HG02571 (cell line): ENCODE results near the gene TMEM184C.
A peak's percentile ranks its signal among the peaks of the same experiment; 100 is the strongest.

Experiments
- ATAC-seq: cut with Tn5 transposase; IDR thresholded peaks from one replicate; pipeline ENCODE4 v1.9.1; 2021; ENCODE audit warnings: mild to moderate bottlenecking, moderate library complexity; ENCODE audit not compliant: unreplicated experiment

The TMEM184C gene

DNA sequence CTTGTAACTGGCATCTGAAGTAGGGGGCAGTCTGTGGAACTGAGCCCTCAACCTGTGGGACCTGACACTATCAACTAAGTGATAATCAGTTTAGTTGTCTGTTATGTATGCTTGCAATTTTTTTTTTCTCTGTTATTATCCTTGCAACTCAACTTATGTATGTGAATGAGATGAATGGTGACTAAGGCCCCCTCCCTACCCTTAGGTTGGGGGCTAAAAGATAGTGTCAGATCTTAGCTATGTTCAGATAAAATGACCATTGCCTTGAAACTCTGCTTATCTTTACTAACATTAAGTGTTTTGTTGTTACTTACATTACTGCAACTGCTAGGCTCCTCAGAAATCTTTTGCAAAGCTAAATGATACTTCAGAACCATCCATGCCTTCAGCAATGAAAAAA is 31.5 kb downstream of the TMEM184C start:
- ATAC-seq, result no peak

DNA sequence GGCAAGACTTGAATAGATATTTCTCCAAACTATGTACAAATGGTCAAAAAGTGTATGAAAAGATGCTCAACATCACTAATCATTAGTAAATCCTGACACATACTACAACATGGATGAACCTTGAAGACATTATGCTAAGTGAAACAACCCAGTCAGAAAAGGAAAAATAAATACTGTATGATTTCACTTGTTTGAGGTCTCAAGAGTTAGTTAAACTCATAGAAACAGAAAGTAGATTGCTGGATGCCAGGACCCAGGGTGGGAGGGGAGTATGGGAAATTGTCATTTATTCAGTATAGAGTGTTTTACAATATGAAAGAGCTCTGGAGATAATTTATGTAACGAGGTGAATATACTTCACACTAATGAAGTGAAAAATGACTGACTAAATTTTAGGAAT is 34.4 kb downstream of the TMEM184C start:
- no peak for ATAC-seq

DNA sequence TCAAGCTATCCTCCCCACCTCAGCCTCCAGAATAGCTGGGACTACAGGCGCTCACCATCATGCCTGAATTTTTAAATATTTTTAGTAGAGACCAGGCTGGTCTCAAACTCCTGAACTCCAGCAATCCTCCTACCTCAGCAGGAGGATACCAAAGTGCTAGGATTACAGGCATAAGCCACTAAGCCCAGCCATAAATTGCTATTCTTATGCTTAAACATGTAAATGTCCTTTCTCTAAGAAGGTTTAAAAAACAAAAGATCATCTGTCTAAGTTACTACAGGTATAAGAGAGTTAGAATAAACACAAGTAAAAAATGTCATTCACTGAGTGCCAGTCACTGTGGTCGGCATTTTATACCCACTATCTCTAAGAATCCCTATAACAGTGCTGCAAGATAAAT is 38.4 kb downstream of the TMEM184C start:
- ATAC-seq, result no peak

DNA sequence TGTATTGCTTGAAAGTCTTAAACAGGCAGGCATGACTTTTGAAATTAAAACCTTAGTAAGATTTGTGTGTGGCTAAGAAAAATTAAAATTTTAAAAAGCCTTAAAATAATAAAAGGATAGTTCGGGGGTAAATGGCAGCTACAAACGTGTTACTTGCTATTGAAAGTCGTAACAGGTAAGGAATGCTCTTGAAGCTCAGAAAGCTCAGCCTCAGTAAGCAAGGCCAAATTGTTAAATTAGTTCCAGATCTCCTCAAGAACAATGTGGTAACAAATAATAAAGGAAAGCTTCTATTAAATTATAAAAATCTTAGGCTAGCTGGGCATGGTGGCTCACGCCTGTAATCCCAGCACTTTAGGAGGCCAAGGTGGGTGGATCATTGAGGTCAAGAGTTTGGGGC is 41.3 kb downstream of the TMEM184C start:
- ATAC-seq, result no peak

DNA sequence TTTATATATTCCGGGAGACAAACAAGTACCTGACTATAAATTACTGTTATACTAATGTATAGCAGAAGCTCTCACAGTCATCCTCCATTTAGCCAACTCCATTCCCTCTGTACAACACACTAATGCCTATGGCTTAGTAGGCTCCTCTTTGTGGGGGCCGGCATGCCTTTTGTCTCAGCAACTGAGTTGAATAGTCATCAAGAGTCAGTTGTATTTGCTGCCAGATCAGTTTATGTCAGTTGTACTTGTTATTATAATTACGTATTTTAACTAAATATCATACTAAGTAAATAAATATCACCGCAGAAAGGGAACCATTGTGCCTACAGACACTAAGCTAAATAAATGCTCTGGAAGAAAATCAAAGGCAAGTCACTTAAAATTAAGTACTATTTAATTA is 56.9 kb downstream of the TMEM184C start:
- ATAC-seq, result no peak

DNA sequence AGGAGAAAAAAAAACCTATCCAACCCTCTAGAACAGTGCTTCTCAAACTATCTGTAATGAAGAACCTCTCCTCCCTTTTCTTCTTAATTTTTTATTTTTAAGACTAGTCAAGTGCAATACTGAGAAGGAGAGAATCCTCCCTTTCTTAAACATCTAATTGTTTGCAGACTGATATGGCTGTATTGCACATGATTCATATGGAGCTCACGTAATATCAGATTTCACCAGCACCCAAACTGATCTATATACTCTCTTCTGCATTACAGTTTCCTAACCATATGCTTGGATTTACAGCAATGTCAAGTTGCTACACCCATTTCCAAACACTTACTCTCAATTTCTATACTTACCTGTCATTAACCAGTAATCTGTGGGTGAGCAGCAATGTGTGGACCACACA is 57.3 kb downstream of the TMEM184C start:
- ATAC-seq, result no peak

DNA sequence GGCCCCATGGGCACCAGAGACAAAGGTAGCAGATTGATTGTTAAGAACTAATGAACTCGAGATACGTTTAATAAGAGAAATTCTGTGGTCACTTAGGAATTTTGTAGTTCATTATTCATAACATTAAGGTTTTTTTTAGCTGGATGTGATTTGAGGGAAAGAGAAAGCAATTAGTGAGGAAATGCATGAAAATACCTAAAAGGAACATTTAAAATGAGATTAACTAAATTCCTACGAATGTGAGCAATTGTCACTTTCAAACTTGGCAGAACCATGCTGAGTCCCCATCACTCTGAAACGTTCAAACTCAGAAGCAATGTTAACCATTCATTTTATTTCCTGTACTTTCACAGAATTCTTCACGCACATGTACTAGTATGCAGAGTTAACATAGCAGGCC is 60.9 kb downstream of the TMEM184C start:
- no peak for ATAC-seq

DNA sequence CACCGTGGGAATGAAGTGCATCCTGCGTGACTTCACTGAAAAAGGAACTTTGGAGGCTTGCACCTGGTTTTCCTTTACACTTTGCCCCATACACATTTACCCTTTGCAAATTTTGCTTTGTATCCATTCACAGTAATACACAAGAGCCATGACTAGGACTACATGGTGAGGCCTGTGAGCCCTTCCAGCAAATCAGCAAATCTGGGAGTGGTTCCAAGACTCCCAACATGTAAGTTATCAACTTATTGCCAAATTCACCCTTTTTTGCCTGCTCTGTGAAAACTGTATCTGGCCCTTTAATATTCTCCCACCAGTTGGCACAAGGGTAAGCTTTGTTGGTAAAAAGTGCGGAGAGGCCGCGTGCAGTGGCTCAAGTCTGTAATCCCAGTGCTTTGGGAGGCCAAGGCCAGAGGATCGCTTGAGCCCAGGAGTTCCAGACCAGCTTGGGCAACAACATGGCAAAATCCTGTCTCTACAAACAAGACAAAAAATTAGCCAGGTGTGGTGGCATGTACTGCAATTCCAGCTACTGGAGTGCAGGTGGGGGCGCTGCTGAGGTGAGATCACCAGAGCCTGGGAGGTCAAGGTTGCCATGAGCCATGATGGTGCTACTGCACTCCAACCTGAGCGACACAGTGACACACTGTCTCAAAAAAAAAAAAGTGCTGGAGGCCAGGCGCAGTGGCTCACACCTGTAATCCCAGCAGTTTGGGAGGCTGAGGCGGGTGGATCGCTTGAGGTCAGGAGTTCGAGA is 61.8 kb downstream of the TMEM184C start:
- no peak for ATAC-seq

DNA sequence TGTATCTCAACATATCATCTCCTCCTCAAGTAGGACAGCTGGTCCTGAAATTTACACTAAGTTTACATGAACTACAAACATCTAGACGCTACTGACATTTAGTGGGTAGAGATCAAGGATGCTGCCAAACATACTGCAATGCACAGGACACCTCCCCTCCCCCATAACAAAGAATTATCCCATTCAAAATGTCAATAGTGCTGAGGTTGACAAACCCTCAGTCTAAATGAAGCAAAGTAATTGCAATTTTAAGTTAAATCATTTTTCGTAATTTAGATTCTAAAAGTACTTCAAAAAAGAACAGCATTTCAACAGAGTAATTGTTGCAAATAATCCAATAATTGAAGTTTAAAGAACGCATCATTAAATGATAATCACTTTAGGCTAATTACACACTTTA is 65.6 kb downstream of the TMEM184C start:
- no peak for ATAC-seq

DNA sequence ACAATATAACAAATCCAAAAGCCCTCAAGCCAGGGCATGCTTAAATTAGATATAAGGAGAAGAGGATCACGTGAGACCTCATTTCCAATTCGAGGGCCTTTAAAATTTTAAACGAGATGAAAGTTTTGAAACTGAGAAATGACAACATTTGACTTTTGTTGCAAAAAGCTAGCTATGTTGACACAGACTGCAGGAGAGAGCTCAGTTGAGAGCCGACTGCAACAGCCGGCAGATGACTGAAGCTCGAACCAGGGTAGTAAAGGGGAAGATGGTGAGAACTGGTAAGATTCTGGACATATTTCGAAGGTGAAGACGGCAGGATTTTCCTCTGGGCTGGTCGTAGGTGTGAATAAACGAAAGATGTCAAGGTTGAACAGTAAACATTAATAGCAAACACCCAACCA is 66.0 kb downstream of the TMEM184C start:
- no peak for ATAC-seq

DNA sequence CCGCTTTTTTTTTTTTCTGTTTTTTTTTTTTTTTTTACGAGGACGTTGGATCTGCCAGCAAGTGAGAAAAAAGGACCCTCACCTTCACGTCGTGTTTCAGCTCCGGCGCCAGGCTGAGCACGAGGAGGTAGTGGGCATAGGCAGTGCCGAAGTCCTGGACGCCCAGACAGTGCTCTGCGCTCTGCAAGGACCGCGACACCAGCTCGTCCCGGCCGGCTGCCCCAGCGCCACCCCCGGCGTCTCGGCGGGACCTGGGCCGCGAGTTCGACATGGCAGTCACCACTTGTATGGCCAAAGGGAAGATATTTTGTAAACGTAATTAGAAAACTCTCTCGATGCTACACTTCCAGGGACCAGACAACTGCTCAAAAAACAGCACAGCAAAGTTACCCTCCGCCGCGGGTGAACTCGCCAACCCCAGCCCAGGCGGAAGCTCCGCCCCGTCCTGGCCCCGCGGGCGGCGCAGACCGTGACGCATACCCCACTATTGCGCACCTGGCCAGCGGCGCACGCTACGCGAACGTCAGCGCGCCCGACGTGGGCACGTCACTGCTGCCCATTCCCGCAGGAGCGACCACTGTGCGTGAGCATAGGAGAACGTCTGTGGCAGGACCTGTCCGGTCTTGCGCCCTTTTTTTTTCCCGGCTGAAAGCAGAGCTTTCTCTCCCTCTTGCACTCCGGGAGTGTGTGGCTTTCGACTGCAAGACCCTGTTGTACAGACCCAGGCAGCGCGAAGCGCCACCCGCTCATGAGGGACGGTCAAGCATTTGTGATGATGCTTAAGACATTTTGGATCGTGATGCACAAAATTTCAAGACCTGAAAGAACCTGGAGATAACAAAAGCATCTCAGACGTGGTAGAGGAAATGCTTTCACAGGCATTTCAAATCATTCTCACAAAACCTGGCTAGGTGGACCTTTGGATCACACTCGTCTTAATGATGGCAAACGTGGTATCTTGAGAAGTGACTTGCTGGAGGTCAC is 66.8 kb downstream of the TMEM184C start, which contains the start of gene PRMT9:
PRMT9 (minus strand) TSS at position 447 of the 984 bp plus-strand sequence; CDS start at position 271, 176 bp downstream.
- peak; percentile 100 for ATAC-seq

DNA sequence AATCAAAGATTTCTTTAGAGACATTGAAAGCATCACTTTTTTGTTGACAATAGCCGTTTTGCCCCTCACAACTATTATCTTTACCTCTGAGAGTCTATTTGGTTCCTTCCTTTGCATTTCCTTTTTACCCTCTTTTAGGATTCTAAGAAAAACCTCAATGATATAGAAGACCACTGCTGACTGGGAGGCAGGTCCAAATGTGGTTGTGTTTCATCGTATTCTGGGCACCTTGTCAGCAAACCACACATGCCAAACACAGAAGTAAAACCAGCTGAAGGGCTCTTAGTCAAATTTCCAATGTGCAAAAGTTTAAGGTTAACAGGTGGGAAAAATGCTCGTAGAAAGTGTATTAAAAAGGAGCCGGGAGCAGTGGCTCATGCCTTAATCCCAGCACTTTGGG is 71.9 kb downstream of the TMEM184C start:
- no peak for ATAC-seq

DNA sequence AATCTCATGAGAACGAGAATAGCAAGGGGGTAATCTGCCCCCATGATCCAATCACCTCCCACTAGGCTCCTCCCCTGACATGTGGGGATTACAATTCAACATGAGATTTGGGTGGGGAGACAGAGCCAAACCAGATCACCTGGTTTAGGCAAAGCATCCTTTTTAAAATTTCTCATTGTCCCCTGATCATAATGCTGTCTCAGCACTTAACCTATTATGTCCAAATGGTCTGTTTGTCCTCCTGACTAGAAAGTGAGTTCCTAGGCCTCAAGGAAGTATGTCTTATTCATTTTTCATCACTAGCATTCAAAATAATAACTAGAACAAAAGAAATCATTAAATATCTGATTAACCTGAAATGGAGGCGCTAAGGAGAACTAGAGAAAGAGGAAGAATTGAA is 74.6 kb downstream of the TMEM184C start:
- ATAC-seq, result no peak

DNA sequence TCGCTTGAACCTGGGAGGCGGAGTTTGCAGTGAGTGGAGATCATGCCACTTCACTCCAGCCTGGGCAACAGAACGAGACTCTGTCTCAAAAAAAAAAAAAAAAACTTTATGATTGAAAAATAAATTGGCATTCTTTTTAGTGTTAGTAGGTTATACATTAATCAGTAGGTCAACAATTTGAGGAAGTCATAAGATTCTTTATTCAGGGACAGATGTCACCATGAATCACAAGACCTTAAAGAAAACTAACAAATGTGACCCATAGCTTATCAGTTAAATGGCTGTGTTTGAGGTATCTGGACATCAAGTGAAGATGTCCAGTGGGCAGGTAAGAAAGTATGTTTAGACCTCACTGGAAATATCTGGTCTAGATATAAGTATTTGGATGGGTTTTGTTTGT is 76.0 kb downstream of the TMEM184C start:
- ATAC-seq, result no peak

DNA sequence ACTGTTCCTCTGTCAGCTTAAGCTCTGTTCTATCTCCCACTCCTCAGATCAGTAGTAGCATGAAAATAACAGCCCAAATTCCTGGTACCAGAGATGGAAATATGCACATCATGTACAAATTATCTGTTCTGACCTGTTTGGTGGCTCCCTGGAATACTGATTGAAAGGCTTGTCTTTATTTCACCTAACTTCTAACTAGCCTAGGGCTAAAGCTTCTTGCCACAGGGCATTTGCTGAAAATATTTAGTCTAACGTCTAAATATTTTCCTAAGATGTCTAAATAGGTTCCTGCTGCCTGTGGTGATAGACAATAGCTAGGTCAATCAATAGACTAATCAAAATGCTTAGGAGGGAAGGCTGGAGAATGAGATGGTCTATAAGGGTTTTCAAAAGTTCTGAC is 79.7 kb downstream of the TMEM184C start:
- ATAC-seq, result no peak

DNA sequence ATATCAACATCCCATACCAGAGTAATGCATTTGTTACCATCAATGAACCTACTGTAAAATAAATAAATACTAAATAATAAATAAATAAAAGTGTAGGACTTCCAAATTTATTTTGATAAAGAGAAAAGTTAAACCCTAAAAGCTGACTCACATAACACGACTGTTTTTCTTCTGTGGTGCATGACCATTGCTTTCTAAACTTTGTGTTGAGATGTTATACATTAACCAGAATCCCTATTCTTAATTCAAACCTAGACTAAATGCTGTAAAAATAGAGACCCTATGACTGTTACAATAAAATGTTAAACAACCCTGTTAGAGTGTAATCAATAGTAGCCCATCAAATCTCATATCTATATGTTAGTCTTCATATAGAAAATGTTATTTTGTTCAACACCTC is 87.6 kb downstream of the TMEM184C start:
- no peak for ATAC-seq

DNA sequence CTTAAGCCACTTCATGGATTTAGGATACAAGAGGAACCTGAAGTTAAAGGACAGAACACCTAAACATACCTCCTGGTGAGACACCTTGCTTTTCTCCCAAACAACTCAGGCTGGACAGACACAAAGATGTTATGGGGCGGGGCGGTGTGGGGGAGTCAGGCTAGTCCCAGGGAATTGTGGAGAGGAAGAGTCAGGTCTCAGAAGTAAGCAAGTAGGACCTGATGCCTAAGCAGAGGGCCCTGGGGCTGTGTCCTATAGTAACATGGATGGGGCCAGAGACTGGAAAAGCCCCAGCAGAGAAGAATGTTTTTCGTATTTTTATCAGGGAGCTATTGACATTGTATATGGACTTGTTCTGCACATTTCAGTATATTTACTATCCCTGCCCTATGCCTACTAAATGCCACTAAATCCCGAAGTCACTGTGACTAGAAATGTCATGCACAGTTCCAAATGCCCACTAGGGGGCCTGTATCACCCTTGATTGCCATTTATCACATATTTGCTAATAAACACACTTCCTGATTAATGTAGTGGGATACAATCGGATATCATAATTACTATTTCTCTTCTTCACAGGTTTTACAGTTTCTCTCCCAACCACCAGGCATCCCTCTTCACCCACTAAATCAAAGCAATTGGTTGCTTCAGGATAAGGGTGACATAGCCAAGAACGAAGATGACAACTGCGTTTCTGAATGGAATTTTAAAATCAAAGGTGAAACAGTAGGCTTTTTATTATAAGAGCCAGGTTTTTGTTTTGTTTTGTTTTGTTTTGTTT is 90.9 kb downstream of the TMEM184C start:
- no peak for ATAC-seq

DNA sequence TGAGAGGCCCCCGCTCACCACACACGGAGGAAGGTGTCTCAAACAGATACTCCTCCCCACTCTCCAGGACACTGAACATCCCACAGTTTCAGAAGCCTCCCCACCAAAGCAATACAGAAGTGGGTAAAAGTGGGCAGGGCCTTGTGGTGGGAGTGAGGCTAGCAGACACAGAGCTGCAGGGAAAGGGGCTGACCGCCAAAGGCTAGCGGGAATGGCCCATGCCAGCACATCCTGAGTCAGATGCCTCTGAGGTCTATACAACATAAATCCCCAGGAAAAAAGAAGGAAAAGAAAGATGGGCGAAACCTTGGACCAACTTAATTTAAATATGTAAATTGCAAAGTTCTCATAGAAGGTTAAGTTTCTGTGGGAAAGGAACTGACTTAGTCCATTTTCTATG is 92.8 kb downstream of the TMEM184C start:
- ATAC-seq, result no peak

DNA sequence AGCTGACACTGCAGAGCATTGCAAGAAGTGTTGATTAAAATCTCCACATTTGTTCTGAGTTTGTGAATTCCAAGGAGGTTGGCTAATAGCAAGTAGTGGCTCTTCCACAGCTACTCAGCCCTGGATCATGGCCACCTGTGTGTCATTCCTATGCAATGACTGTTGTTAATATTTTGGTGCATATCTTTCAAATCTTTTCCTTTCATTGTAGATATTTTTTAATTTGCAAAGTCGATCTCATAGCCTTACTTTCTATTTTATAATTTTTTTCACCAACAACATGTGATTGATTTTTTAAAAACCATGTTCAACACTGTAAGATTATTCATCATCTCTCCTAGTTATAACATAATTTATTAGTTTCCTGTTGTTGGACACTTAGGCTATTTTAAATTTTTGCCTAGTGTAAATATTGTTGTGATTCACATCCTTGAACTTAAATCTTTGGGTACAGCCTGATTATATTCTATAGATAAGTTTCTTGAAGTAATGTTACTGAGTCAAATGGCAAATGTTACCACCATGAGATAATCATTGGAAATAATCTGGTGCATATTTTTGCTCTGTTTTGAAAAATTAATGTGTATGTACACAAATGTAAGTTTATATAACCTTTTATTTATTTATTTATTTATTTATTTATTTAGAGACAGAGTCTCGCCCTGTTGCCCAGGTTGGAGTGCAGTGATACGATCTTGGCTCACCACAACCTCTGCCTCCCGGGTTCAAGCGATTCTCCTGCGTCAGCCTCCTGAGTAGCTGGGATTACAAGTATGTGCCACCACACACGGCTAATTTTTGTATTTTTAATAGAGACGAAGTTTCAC is 97.6 kb downstream of the TMEM184C start:
- no peak for ATAC-seq

DNA sequence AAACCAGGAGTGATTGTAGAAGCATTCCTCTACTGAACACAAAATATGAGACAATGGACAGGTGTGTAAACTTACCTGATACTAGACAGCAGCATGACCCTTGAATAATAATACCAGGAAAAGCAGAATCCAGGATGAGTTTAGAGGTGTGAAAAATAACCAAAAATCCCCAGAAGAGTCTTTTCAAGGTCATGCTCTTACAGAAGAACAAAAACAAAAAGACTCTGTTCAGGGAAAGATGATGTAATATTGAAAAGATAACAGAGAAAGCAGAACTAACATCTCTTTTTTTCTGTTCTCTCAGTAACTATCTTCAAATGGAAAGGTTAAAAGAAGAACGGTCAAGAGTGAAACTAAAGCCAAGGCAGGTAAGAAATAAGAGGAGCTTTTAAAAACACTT is 100.7 kb downstream of the TMEM184C start:
- peak; percentile 91 for ATAC-seq
